ENCODE data around the gene CUL5.
"Not testable (repeated sequence)": the region's sequence is repeated elsewhere in the genome, so short reads cannot be mapped to it uniquely, and the experiment has no call there.

CUL5 gene

GRCh38 chr11:108111126-108111525 lies 102.4 kb downstream of the CUL5 start:
- no peak for DNase-seq (ENCODE audit: low read depth in 2 of 3, low spot score in 1 of 3)

GRCh38 chr11:108112057-108112456 lies 103.4 kb downstream of the CUL5 start:
- DNase-seq (ENCODE audit: low read depth in 2 of 3, low spot score in 1 of 3): no peak

- DNase-seq (ENCODE audit: low read depth in 2 of 3, low spot score in 1 of 3): no peak
Measured at GRCh38 chr11:108115500-108116140, 106.9 kb downstream of the CUL5 start.

GRCh38 chr11:108117746-108118371 lies 109.2 kb downstream of the CUL5 start:
- no peak for DNase-seq (ENCODE audit: low read depth in 2 of 3, low spot score in 1 of 3)

- DNase-seq (ENCODE audit: low read depth in 2 of 3, low spot score in 1 of 3): not testable (repeated sequence)
Measured at GRCh38 chr11:108120936-108121273, 112.2 kb downstream of the CUL5 start.

GRCh38 chr11:108121274-108122155 lies 112.8 kb downstream of the CUL5 start, which contains the start of gene ACAT1:
TSS of gene ACAT1 (plus strand) at chr11:108121567. CDS start at chr11:108121607, 40 bp downstream.
- DNase-seq (ENCODE audit: low read depth in 2 of 3, low spot score in 1 of 3): peak; percentile 94 to 97 (median 94)

GRCh38 chr11:108122166-108122628 lies 113.5 kb downstream of the CUL5 start:
- no peak for DNase-seq (ENCODE audit: low read depth in 2 of 3, low spot score in 1 of 3)

- no peak for DNase-seq (ENCODE audit: low read depth in 2 of 3, low spot score in 1 of 3)
Measured at GRCh38 chr11:108125096-108125495, 116.4 kb downstream of the CUL5 start.

- no peak for DNase-seq (ENCODE audit: low read depth in 2 of 3, low spot score in 1 of 3)
Measured at GRCh38 chr11:108128772-108129171, 120.1 kb downstream of the CUL5 start.

GRCh38 chr11:108131993-108132392 lies 123.3 kb downstream of the CUL5 start:
- no peak for DNase-seq (ENCODE audit: low read depth in 2 of 3, low spot score in 1 of 3)

GRCh38 chr11:108132993-108133538 lies 124.4 kb downstream of the CUL5 start:
- DNase-seq (ENCODE audit: low read depth in 2 of 3, low spot score in 1 of 3): not testable (repeated sequence)

GRCh38 chr11:108135845-108136544 lies 127.3 kb downstream of the CUL5 start:
- peak in 1 of 3 donors; percentile 23 for DNase-seq (ENCODE audit: low read depth in 2 of 3, low spot score in 1 of 3)

- no peak for DNase-seq (ENCODE audit: low read depth in 2 of 3, low spot score in 1 of 3)
Measured at GRCh38 chr11:108137212-108137611, 128.5 kb downstream of the CUL5 start.

GRCh38 chr11:108142304-108142703 lies 133.6 kb downstream of the CUL5 start:
- no peak for DNase-seq (ENCODE audit: low read depth in 2 of 3, low spot score in 1 of 3)

GRCh38 chr11:108144615-108145014 lies 135.9 kb downstream of the CUL5 start:
- DNase-seq (ENCODE audit: low read depth in 2 of 3, low spot score in 1 of 3): no peak

GRCh38 chr11:108147150-108147549 lies 138.5 kb downstream of the CUL5 start:
- no peak for DNase-seq (ENCODE audit: low read depth in 2 of 3, low spot score in 1 of 3)

- DNase-seq (ENCODE audit: low read depth in 2 of 3, low spot score in 1 of 3): no peak
Measured at GRCh38 chr11:108148556-108148955, 139.9 kb downstream of the CUL5 start.

- no peak for DNase-seq (ENCODE audit: low read depth in 2 of 3, low spot score in 1 of 3)
Measured at GRCh38 chr11:108154591-108154990, 145.9 kb downstream of the CUL5 start.

All from stimulated activated CD4-positive, alpha-beta T cell treated with anti-CD3 and anti-CD28 coated beads, Interleukin-12 subunit alpha, Interleukin-12 subunit beta, amount 100 ng/mL, for 48 hours (primary cell).